HepG2 (cell line): ENCODE data around the gene ATP1A1. TPM values are rescaled to one million over a fixed set of nuclear protein-coding genes. Genes with fewer than 3 reads are reported as not detected.

Source experiments
- ATAC-seq: fragments of 200-7000 bp; cut with Tn5 transposase; 3 replicates; pipeline ENCODE4 v1.9.1; 2020; ENCODE audit warnings: mild to moderate bottlenecking, moderate library complexity
- BruUV-seq: library from RNA; stranded (reverse); fragments of 400-500 nt; replicated peaks from 2 replicates; lab custom pipeline; 2021; lab: Mats Ljungman, UMichigan
- CTCF ChIA-PET: fragments of 300-600 bp; formaldehyde crosslinking; extraction: SDS; loops from one replicate; lab custom pipeline; 2021; ENCODE audit warnings: low total read pairs, inconsistent platforms, low intra/inter-chr PET ratio; lab: Yijun Ruan, JAX
- POLR2A ChIA-PET: fragments of 350-600 bp; sonication (Branson Sonifier 250); formaldehyde crosslinking; loops from one replicate; lab custom pipeline; 2020; ENCODE audit warnings: antibody characterized with exemption, inconsistent platforms; lab: Yijun Ruan, JAX
- DNase-seq: peaks from one replicate; pipeline ENCODE4 v3.0.0-alpha.2; 2015; ENCODE audit warnings: low spot score
- FAIRE-seq: peaks from 3 replicates; lab custom pipeline; 2011; peaks lifted over from hg19 to GRCh38; lab: Jason Lieb, UNC
- H2AFZ ChIP-seq: one replicate; pipeline ENCODE4 v1.6.1; 2011; ENCODE audit warnings: low read length, inconsistent platforms
- H3K27ac ChIP-seq: fragments of 300-600 bp; 3 replicates; pipeline ENCODE4 v1.8.0; 2011; ENCODE audit warnings: mixed run types, mild to moderate bottlenecking, mixed read lengths, low read length, inconsistent platforms; ENCODE audit not compliant: insufficient read depth; ENCODE audit errors: extremely low read length
- H3K27me3 ChIP-seq, 2 experiments: fragments of 200-600 bp in 1 of 2; 2 replicates in 1 of 2; 3 replicates in 1 of 2; pipeline versions ENCODE4 v1.6.0 to v1.8.0; 2011; ENCODE audit warnings: low read length in 2 of 2, mild to moderate bottlenecking in 2 of 2, moderate library complexity in 2 of 2, inconsistent platforms in 1 of 2; ENCODE audit not compliant: insufficient read depth in 2 of 2, control insufficient read depth in 1 of 2
- H3K36me3 ChIP-seq, 2 experiments: fragments of 200-600 bp in 1 of 2; replicated peaks in 1 of 2; 2 replicates in 1 of 2; 3 replicates in 1 of 2; pipeline versions ENCODE4 v1.5.1 to v1.8.0; 2011; ENCODE audit warnings: low read length in 2 of 2, inconsistent platforms in 1 of 2; ENCODE audit not compliant: insufficient read depth in 2 of 2, control insufficient read depth in 1 of 2
- H3K4me1 ChIP-seq: 2 replicates; pipeline ENCODE4 v1.5.1; 2012; ENCODE audit warnings: low read length, inconsistent platforms; ENCODE audit not compliant: insufficient read depth
- H3K4me2 ChIP-seq: 2 replicates; pipeline ENCODE4 v1.6.0; 2011; ENCODE audit warnings: low read depth, low read length, inconsistent platforms
- H3K4me3 ChIP-seq, 3 experiments: fragments of 200-600 bp in 1 of 3; sonication (generic), shearing (Covaris generic) in 1 of 3; replicated peaks in 1 of 3; 2 replicates each; pipeline ENCODE4 v1.5.1; 2011 to 2016; ENCODE audit warnings: low read length in 3 of 3, inconsistent platforms in 2 of 3, low read depth in 2 of 3, mild to moderate bottlenecking in 2 of 3, control low read depth in 1 of 3, mixed read lengths in 1 of 3; ENCODE audit not compliant: insufficient read depth in 1 of 3
- H3K79me2 ChIP-seq: one replicate; pipeline ENCODE4 v1.6.1; 2011; ENCODE audit warnings: low read length, inconsistent platforms; ENCODE audit not compliant: insufficient read depth
- H3K9ac ChIP-seq: 2 replicates; pipeline ENCODE4 v1.6.0; 2011; ENCODE audit warnings: mild to moderate bottlenecking, low read depth, low read length, inconsistent platforms; ENCODE audit not compliant: insufficient read depth
- H3K9me3 ChIP-seq: 2 replicates; pipeline ENCODE4 v1.5.1; 2012; ENCODE audit warnings: mild to moderate bottlenecking, low read length
- H4K20me1 ChIP-seq: 2 replicates; pipeline ENCODE4 v1.6.0; 2011; ENCODE audit warnings: inconsistent platforms, mild to moderate bottlenecking, low read length, moderate library complexity; ENCODE audit not compliant: insufficient read depth
- BORCS8-MEF2B ChIP-seq: sonication (generic); formaldehyde crosslinking; IDR thresholded peaks from 2 replicates; pipeline ENCODE4 v1.8.0; 2022; ENCODE audit warnings: mild to moderate bottlenecking, missing genetic modification reagents
- NFIC ChIP-seq: IDR thresholded peaks from 2 replicates; pipeline ENCODE4 v1.6.1; 2012; ENCODE audit warnings: mild to moderate bottlenecking, low read length, inconsistent platforms
- RBM22 ChIP-seq: fragments of 200-400 bp; formaldehyde crosslinking; optimal IDR thresholded peaks from 2 replicates; pipeline ENCODE3; 2017; ENCODE audit warnings: mild to moderate bottlenecking, low read length, moderate library complexity
- THAP7 ChIP-seq: sonication (generic); formaldehyde crosslinking; IDR thresholded peaks from 2 replicates; pipeline ENCODE4 v1.8.1; 2023; ENCODE audit warnings: mild to moderate bottlenecking, missing genetic modification reagents
- ZMAT3 ChIP-seq: sonication (generic); formaldehyde crosslinking; conservative IDR thresholded peaks from 2 replicates; pipeline ENCODE4 v1.7.0; 2021; ENCODE audit warnings: missing genetic modification reagents
- ZNF121 ChIP-seq: sonication (generic); formaldehyde crosslinking; IDR thresholded peaks from 2 replicates; pipeline ENCODE4 v1.5.0; 2020; ENCODE audit warnings: mild to moderate bottlenecking, missing genetic modification reagents
- ZNF160 ChIP-seq: sonication (generic); formaldehyde crosslinking; IDR thresholded peaks from 2 replicates; pipeline ENCODE4 v1.8.0; 2022; ENCODE audit warnings: mild to moderate bottlenecking, inconsistent platforms, missing genetic modification reagents
- WGBS: methylation state at CpG from one replicate; pipeline ENCODE4 v1.1.6; 2017; ENCODE audit warnings: low lambda C conversion rate; 5-methylcytosine and 5-hydroxymethylcytosine counted together
- in situ Hi-C: cut with HindIII; loops from 2 replicates; pipeline ENCODE4 v1.10.0; 2017; ENCODE audit warnings: low pct_unique_long_range_greater_than_20kb; ENCODE audit not compliant: extremely low pct_ligation_motif_present
- intact Hi-C: fragments of 100-400 bp; cut with micrococcal nuclease; formaldehyde crosslinking; loops from one replicate; pipeline ENCODE4 v1.10.0; 2022; ENCODE audit not compliant: unreplicated experiment
- polyA plus RNA-seq, 8 experiments: library from polyadenylated mRNA; depleted of rRNA in 3 of 8; stranded (reverse) in 7 of 8; unstranded in 1 of 8; fragments of >200 nt; fragmentation: Illumina TruSeq in 4 of 8; extraction: Trizol in 4 of 8; gene quantifications; 2 replicates each; pipeline versions ENCODE4 v1.2.1 to v1.2.3, GENCODE V29; 2011 to 2016; ENCODE audit warnings: low read depth in 4 of 8, missing spikeins in 1 of 8, mixed read lengths in 1 of 8; ENCODE audit not compliant: insufficient read depth in 1 of 8
- total RNA-seq, 5 experiments: library from RNA; depleted of rRNA; stranded (reverse); fragments of >200 nt; fragmentation: Illumina TruSeq; extraction: Trizol; gene quantifications; 2 replicates each; pipeline ENCODE4 v1.2.3, GENCODE V29; 2016; ENCODE audit warnings: low read depth in 1 of 5

ATP1A1 gene
- total and polyA plus RNA-seq, 2 of the 13 experiments (the other 11 are each of a cell fraction or from before 2014, with no cell fraction given), result 280 to 705 TPM

DNA sequence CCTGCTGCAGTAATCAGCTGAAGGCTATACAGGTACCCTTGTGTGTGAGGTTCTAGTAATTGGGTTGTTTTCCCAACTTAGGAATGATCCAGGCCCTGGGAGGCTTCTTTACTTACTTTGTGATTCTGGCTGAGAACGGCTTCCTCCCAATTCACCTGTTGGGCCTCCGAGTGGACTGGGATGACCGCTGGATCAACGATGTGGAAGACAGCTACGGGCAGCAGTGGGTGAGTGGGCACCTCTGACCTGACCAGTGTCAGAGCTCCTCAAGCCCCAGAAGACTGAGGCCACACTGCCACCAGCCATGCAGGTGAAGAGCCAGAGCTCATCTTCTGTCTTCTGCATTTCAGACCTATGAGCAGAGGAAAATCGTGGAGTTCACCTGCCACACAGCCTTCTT lies 27.7 kb downstream of the ATP1A1 start:
- ATAC-seq, result no peak
- no peak overlapping the region for H3K4me3 ChIP-seq
- intact Hi-C loops, result no loop called here
- TF ChIP-seq RBM22, result peak; percentile 92
- no peak for TF ChIP-seq ZMAT3 (CRISPR knock-in tag)
- TF ChIP-seq ZNF160, result no peak
- no peak for FAIRE-seq
- H4K20me1 ChIP-seq, result no peaks in the 10 kb centered on the region
- H3K4me2 ChIP-seq, result no peak overlapping the region
- no TSS peak for BruUV-seq
- 98% methylated on average over 6 of the region's 6 CpGs for WGBS
- ChIA-PET CTCF (no interaction called here), POLR2A (no interaction called here)
- H3K36me3 ChIP-seq, result peaks cover 70 to 100% of the 10 kb centered on the region in 2 experiments
- no peak for DNase-seq
- no peak overlapping the region for H3K9ac ChIP-seq
- H3K4me1 ChIP-seq, result no peaks in the 10 kb centered on the region
- no peaks in the 10 kb centered on the region for H3K9me3 ChIP-seq
- no peak overlapping the region for H2AFZ ChIP-seq
- H3K79me2 ChIP-seq, result no peaks in the 10 kb centered on the region
- in situ Hi-C loops, result loop anchor here (10.0 kb wide), 1 partner anchor 84 kb away; no protein-coding TSS in a partner anchor
- no peak overlapping the region for H3K27ac ChIP-seq
- H3K27me3 ChIP-seq, result no peaks in the 10 kb centered on the region

DNA sequence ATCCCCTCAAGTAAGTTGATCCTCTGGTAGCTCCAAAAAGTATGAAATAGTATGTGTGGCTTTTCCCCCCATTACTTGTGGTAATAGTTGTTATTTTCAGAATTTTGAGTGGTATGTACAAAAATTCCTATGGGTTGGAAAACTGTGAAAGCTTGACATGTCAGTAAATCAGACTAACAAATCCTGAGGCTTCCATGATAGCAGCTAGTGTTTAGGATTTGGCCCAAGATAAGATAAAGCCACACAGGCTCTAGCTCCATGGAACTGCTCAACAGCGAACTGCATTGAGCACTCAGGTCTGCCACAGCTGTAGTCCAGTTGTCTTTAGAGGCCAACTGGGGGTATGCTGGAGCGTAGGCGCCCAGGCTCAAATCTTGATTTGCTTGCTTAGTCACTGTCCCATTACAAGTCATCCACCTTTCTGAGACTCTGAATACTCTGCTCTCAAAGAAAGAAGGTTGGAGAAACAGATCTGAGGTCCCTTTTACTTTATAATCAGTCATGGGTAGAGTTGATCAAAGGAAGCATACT lies 28.7 kb downstream of the ATP1A1 start:
- 100% methylated on average over 3 of the region's 3 CpGs for WGBS
- H3K9me3 ChIP-seq, result no peaks in the 10 kb centered on the region
- no peak for FAIRE-seq
- H3K9ac ChIP-seq, result no peak overlapping the region
- no peak overlapping the region for H3K4me2 ChIP-seq
- no peak overlapping the region for H3K27ac ChIP-seq
- no peaks in the 10 kb centered on the region for H3K4me1 ChIP-seq
- no peak overlapping the region for H3K4me3 ChIP-seq
- ChIA-PET CTCF (no interaction called here), POLR2A (interaction anchor here (1.9 kb wide), 1 partner anchor 15 kb away, joined by 7 read pairs; no protein-coding TSS in a partner anchor)
- in situ Hi-C loops, result loop anchor here (10.0 kb wide), 1 partner anchor 83 kb away; no protein-coding TSS in a partner anchor
- no peak for ATAC-seq
- BruUV-seq, result no TSS peak
- H4K20me1 ChIP-seq, result no peaks in the 10 kb centered on the region
- intact Hi-C loops, result no loop called here
- no peaks in the 10 kb centered on the region for H3K27me3 ChIP-seq
- no peak for DNase-seq
- no peak overlapping the region for H2AFZ ChIP-seq
- peaks cover 70 to 100% of the 10 kb centered on the region in 2 experiments for H3K36me3 ChIP-seq
- H3K79me2 ChIP-seq, result no peaks in the 10 kb centered on the region
- TF ChIP-seq BORCS8-MEF2B (CRISPR knock-in tag) (no peak), ZNF121 (CRISPR knock-in tag) (no peak), RBM22 (peak; percentile 13), THAP7 (no peak), NFIC (no peak)
- TF ChIP-seq, all 625 proteins: peak for 1
